Lower lobe of right lung (tissue), 2 donors: ENCODE measurements around the gene FAM193B. TPM values are rescaled to one million over a fixed set of nuclear protein-coding genes. Genes with fewer than 3 reads are reported as not detected.
A peak's percentile ranks its signal among the peaks of the same experiment; 100 is the strongest.

Source experiments
- ATAC-seq, 2 donors: fragments of 200-7000 bp; cut with Tn5 transposase; one replicate each; pipeline ENCODE4 v1.9.1; 2020 to 2022; ENCODE audit warnings: mild to moderate bottlenecking in 2 of 2, moderate library complexity in 2 of 2
- DNase-seq: peaks from one replicate; pipeline ENCODE4 v3.0.0-alpha.2; 2020
- H3K27ac ChIP-seq: fragments of 200-600 bp; one replicate; pipeline ENCODE4 v1.8.0; 2022
- H3K27me3 ChIP-seq: fragments of 200-600 bp; one replicate; pipeline ENCODE4 v1.8.0; 2022; ENCODE audit warnings: low read depth
- H3K36me3 ChIP-seq: fragments of 200-600 bp; one replicate; pipeline ENCODE4 v1.8.0; 2022; ENCODE audit warnings: mild to moderate bottlenecking
- H3K4me1 ChIP-seq: fragments of 200-600 bp; one replicate; pipeline ENCODE4 v1.8.0; 2022
- H3K4me3 ChIP-seq: fragments of 200-600 bp; one replicate; pipeline ENCODE4 v1.8.0; 2022; ENCODE audit warnings: mild to moderate bottlenecking
- H3K9me3 ChIP-seq: fragments of 200-600 bp; one replicate; pipeline ENCODE4 v1.8.0; 2022
- CTCF ChIP-seq: fragments of 200-600 bp; IDR thresholded peaks from one replicate; pipeline ENCODE4 v1.8.0; 2022; ENCODE audit warnings: antibody characterized with exemption, mild to moderate bottlenecking
- intact Hi-C: fragments of 100-400 bp; cut with DNase I; formaldehyde crosslinking; loops from one replicate; pipeline ENCODE4 v1.11.0; 2022
- total RNA-seq: library from RNA; stranded (reverse); fragmentation: NEBNext Ultra II Directional; extraction: Animal tissue kit (Norgen Biotek cat#: 25700); gene quantifications from one replicate; pipeline ENCODE4 v1.2.1, GENCODE V29; 2021
- donor health status: DM: no; HTN: yes; CAD: no; lungs with severe emphysema.

FAM193B gene
- total RNA-seq, 1 donor from 2014 or later: 89.1 TPM

- ATAC-seq (no peak), DNase-seq (no peak)
- TF ChIP-seq CTCF: no peak
- H3K27ac ChIP-seq: no peak overlapping the region
- no peaks in the 10 kb centered on the region for H3K9me3 ChIP-seq
- peaks cover 15% of the 10 kb centered on the region for H3K4me1 ChIP-seq
- intact Hi-C loops: no loop called here
- H3K36me3 ChIP-seq: peaks cover 14% of the 10 kb centered on the region
- H3K27me3 ChIP-seq: peaks cover 11% of the 10 kb centered on the region
- H3K4me3 ChIP-seq: peak overlapping the region; percentile 69
These were observed 82.6 kb downstream of the FAM193B start for GRCh38 chr5:177471610-177472356.

- Histone ChIP-seq H3K27me3 (peaks cover 11% of the 10 kb centered on the region), H3K4me1 (peaks cover 15% of the 10 kb centered on the region), H3K4me3 (no peak overlapping the region), H3K9me3 (no peaks in the 10 kb centered on the region), H3K27ac (no peak overlapping the region), H3K36me3 (peaks cover 22% of the 10 kb centered on the region)
- ATAC-seq (no peak), DNase-seq (no peak)
- intact Hi-C loops: no loop called here
- TF ChIP-seq CTCF: no peak
These were observed 83.4 kb downstream of the FAM193B start for GRCh38 chr5:177470759-177471536.

Other genes starting within 250 kb of the FAM193B start
- gene MXD3, start 242.7 kb downstream of the FAM193B start, total RNA-seq: 10.8 TPM
- gene LMAN2, start 202.9 kb downstream of the FAM193B start, total RNA-seq: 108 TPM
- gene RGS14, start 196.6 kb downstream of the FAM193B start, total RNA-seq: 16.2 TPM
- not detected for gene SLC34A1, start 170.1 kb downstream of the FAM193B start, total RNA-seq
- gene PFN3, start 153.9 kb downstream of the FAM193B start, total RNA-seq: not detected
- 0.80 TPM for gene F12, start 145.0 kb downstream of the FAM193B start, total RNA-seq
- 59.4 TPM for gene GRK6, start 127.9 kb downstream of the FAM193B start, total RNA-seq
- gene PRR7, start 107.7 kb downstream of the FAM193B start, total RNA-seq: 1.7 TPM
- 23.1 TPM for gene DBN1, start 80.9 kb downstream of the FAM193B start, total RNA-seq
- 47.1 TPM for gene PDLIM7, start 57.0 kb downstream of the FAM193B start, total RNA-seq
- gene DOK3, start 44.7 kb downstream of the FAM193B start, total RNA-seq: 76.5 TPM
- gene DDX41, start 37.6 kb downstream of the FAM193B start, total RNA-seq: 69.4 TPM
- gene TMED9, start 37.6 kb upstream of the FAM193B start, total RNA-seq: 132 TPM
- 22.4 TPM for gene B4GALT7, start 45.6 kb upstream of the FAM193B start, total RNA-seq
- gene FAM153A, start 228.3 kb upstream of the FAM193B start, total RNA-seq: 3.7 TPM